NCI-H774 (cell line): ENCODE measurements around the gene HMG20B.
A peak's percentile ranks its signal among the peaks of the same experiment; 100 is the strongest.
"Not testable (repeated sequence)": the region's sequence is repeated elsewhere in the genome, so short reads cannot be mapped to it uniquely, and the experiment has no call there.

Experiments
- DNase-seq: peaks from one replicate; lab custom pipeline; 2025; lab: John Stamatoyannopoulos, UW

The HMG20B gene

GRCh38 chr19:3556423-3556977 lies 16.2 kb upstream of the HMG20B start:
- DNase-seq, result no peak

- DNase-seq, result no peak
Measured at GRCh38 chr19:3556978-3557460, 15.7 kb upstream of the HMG20B start.

- peak; percentile 92 for DNase-seq
Measured at GRCh38 chr19:3557461-3558248, 15.1 kb upstream of the HMG20B start, which contains the start of gene MFSD12. Gene MFSD12, minus strand, starts transcription at chr19:3557586. Its CDS starts 183 bp downstream, at chr19:3557403.

- no peak for DNase-seq
Measured at GRCh38 chr19:3563709-3564524, 8.8 kb upstream of the HMG20B start.

GRCh38 chr19:3565139-3565538 lies 7.6 kb upstream of the HMG20B start:
- DNase-seq, result no peak

GRCh38 chr19:3570042-3570441 lies 2.7 kb upstream of the HMG20B start:
- not testable (repeated sequence) for DNase-seq

GRCh38 chr19:3570606-3571011 lies 2.1 kb upstream of the HMG20B start:
- no peak for DNase-seq

- peak; percentile 99 for DNase-seq
Measured at GRCh38 chr19:3572132-3572854, 451 bp upstream of the HMG20B start.

GRCh38 chr19:3573162-3573857 lies 566 bp downstream of the HMG20B start:
- DNase-seq, result peak; percentile 3

- DNase-seq, result peak; percentile 91
Measured at GRCh38 chr19:3573858-3574637, 1.3 kb downstream of the HMG20B start.

GRCh38 chr19:3575260-3575741 lies 2.6 kb downstream of the HMG20B start:
- DNase-seq, result no peak

GRCh38 chr19:3575949-3576673 lies 3.4 kb downstream of the HMG20B start:
- no peak for DNase-seq

GRCh38 chr19:3576696-3577443 lies 4.1 kb downstream of the HMG20B start:
- DNase-seq, result no peak

- DNase-seq, result no peak
Measured at GRCh38 chr19:3577723-3578344, 5.1 kb downstream of the HMG20B start.

GRCh38 chr19:3578390-3578789 lies 5.6 kb downstream of the HMG20B start:
- DNase-seq, result no peak

- DNase-seq, result no peak
Measured at GRCh38 chr19:3580156-3580934, 7.6 kb downstream of the HMG20B start.

- DNase-seq, result not testable (repeated sequence)
Measured at GRCh38 chr19:3581792-3582191, 9.0 kb downstream of the HMG20B start.
